ENCODE data around the gene FAN1.

The FAN1 gene

DNA sequence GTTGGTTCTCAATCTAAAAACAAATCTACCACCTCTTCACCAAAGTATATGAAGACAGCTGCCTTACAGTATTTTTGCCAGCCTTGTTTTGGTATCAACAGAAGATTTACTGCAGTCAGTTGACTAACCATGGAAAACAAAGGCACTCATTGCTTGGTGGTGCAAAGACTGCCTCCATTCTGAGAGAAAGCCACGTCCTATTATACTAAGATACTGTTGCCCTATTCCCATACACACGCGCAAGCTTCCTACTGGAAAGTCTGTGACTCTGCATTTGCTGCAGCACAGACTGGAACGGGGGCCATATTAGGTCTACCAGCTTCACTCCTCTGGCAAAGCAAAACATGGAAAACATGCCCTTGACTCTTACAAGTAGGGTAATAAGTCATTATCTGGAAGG is 69.7 kb downstream of the FAN1 start:
- Histone ChIP-seq H3K9ac (ENCODE audit: low read length) (no peak overlapping the region), H3K27ac (ENCODE audit: low read depth, low read length) (no peak overlapping the region), H3K4me1 (ENCODE audit: control insufficient read depth, insufficient read depth, low read length) (no peaks in the 10 kb centered on the region), H3K4me3 (ENCODE audit: low read length) (no peak overlapping the region), H3K27me3 (ENCODE audit: control insufficient read depth, insufficient read depth, low read length) (no peaks in the 10 kb centered on the region), H3K36me3 (ENCODE audit: control insufficient read depth, insufficient read depth, low read length) (peaks cover 2% of the 10 kb centered on the region)

GRCh38 chr15:30974112-30974511 is 70.4 kb downstream of the FAN1 start:
- peaks cover 2% of the 10 kb centered on the region for H3K36me3 ChIP-seq (ENCODE audit: control insufficient read depth, insufficient read depth, low read length)
- H3K27me3 ChIP-seq (ENCODE audit: control insufficient read depth, insufficient read depth, low read length) = no peaks in the 10 kb centered on the region
- no peak overlapping the region for H3K4me3 ChIP-seq (ENCODE audit: low read length)
- no peaks in the 10 kb centered on the region for H3K4me1 ChIP-seq (ENCODE audit: control insufficient read depth, insufficient read depth, low read length)
- H3K27ac ChIP-seq (ENCODE audit: low read depth, low read length) = no peak overlapping the region
- H3K9ac ChIP-seq (ENCODE audit: low read length) = no peak overlapping the region

DNA sequence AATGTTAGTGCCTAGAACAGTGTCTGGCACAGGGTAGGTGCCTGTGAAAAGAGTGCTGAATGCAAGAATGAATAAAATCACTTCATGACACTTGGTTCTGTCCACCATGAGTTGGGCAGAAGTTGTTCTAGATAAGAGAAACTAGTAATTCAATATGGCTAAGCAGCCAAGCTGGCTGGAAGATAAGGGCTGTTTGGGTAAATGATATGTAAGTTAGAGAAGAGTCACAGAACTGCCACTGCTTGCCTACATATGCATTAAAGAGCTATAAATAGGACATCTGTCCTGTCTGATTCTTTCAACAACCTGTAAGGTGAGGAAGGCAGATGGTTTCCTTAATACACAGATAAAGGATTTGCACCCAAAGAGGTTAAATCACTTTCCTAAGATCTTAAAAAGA is 74.6 kb downstream of the FAN1 start:
- Histone ChIP-seq H3K4me3 (ENCODE audit: low read length) (no peak overlapping the region), H3K4me1 (ENCODE audit: control insufficient read depth, insufficient read depth, low read length) (no peaks in the 10 kb centered on the region), H3K9ac (ENCODE audit: low read length) (no peak overlapping the region), H3K36me3 (ENCODE audit: control insufficient read depth, insufficient read depth, low read length) (no peaks in the 10 kb centered on the region), H3K27ac (ENCODE audit: low read depth, low read length) (no peak overlapping the region), H3K27me3 (ENCODE audit: control insufficient read depth, insufficient read depth, low read length) (no peaks in the 10 kb centered on the region)

DNA sequence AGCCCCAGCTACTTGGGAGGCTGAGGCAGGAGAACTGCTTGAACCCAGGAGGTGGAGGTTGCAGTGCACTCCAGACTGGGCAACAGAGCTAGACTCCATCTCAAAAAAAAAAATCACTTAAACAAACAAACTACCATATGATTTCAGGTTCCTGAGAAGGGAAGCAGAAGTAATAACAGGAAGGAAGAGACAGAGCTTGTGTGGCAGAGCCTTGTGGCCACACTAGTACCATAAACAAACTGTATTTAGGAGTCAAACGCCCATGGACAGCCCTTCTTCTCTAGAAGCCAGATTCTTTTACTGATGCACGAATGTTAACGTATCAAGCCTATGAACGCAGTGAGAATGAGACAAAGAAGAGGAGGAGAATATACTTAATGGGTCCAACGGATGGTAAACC is 75.7 kb downstream of the FAN1 start:
- Histone ChIP-seq H3K27ac (ENCODE audit: low read depth, low read length) (no peak overlapping the region), H3K36me3 (ENCODE audit: control insufficient read depth, insufficient read depth, low read length) (no peaks in the 10 kb centered on the region), H3K27me3 (ENCODE audit: control insufficient read depth, insufficient read depth, low read length) (no peaks in the 10 kb centered on the region), H3K9ac (ENCODE audit: low read length) (no peak overlapping the region), H3K4me3 (ENCODE audit: low read length) (no peak overlapping the region), H3K4me1 (ENCODE audit: control insufficient read depth, insufficient read depth, low read length) (no peaks in the 10 kb centered on the region)

GRCh38 chr15:30984118-30984517 is 80.4 kb downstream of the FAN1 start:
- H3K36me3 ChIP-seq (ENCODE audit: control insufficient read depth, insufficient read depth, low read length) = peaks cover 5% of the 10 kb centered on the region
- H3K4me1 ChIP-seq (ENCODE audit: control insufficient read depth, insufficient read depth, low read length) = peaks cover 6% of the 10 kb centered on the region
- H3K4me3 ChIP-seq (ENCODE audit: low read length) = no peak overlapping the region
- H3K9ac ChIP-seq (ENCODE audit: low read length) = no peak overlapping the region
- H3K27ac ChIP-seq (ENCODE audit: low read depth, low read length) = no peak overlapping the region
- no peaks in the 10 kb centered on the region for H3K27me3 ChIP-seq (ENCODE audit: control insufficient read depth, insufficient read depth, low read length)

DNA sequence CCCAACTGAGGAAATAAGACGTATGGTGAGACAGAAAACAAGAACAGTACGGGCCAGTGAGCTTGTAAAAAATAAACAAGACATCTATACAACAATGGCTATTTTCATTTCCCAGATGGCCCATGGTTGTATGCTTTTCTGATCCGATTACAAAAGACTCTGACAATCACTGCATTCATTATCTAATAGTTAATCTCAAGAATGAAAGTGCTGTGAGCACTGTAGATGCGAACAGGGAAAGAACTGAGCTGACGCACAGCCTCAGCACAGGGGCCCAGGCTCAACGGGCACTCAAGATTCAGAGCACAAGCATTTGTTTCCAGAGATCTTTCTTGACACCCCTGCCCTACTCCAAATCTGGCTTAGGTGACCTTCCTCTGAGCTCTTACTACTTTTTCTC is 80.8 kb downstream of the FAN1 start:
- no peak overlapping the region for H3K9ac ChIP-seq (ENCODE audit: low read length)
- H3K36me3 ChIP-seq (ENCODE audit: control insufficient read depth, insufficient read depth, low read length) = peaks cover 5% of the 10 kb centered on the region
- H3K4me3 ChIP-seq (ENCODE audit: low read length) = no peak overlapping the region
- peak overlapping the region; percentile 2 for H3K27ac ChIP-seq (ENCODE audit: low read depth, low read length)
- no peaks in the 10 kb centered on the region for H3K27me3 ChIP-seq (ENCODE audit: control insufficient read depth, insufficient read depth, low read length)
- H3K4me1 ChIP-seq (ENCODE audit: control insufficient read depth, insufficient read depth, low read length) = peaks cover 6% of the 10 kb centered on the region

DNA sequence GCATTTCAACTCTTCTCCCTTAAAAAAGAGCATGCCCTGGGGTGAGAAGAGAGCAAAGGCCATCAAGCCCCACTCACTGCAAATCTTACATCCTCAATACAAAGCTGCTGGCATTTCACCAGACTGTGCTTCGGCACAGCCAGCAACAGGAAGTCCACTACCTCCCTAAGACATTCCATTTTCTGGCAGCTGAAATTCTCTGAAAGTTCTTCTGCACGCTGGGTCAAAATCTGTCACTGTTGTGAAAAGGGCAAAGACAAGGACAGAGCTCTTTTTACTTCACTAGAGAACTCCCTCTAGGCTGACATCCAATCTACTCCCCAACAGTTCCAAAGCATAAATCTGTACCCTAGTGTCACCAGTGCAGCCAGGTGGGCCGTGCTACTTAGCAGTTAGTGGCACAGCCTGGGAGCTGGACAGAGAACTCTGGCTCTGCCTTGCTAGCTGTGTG is 81.4 kb downstream of the FAN1 start:
- no peak overlapping the region for H3K9ac ChIP-seq (ENCODE audit: low read length)

DNA sequence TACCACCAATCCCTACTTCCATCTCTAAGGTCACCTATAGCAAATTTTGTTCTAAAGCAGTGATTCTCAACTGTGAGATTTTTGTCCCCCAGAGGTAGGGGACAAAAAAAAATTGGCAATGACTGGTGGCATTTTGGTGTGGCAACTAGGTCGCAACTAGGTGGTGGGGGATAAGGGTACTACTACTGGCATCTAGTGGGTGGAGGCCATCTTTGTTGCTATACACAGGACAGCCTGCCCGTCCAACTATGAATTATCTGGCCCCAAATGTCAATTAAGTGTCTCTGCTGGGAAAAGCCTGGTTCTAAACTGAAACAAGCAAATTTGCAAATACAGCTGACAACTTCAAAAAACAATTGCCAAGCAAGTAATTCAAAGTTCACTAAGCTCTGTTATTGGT is 86.3 kb downstream of the FAN1 start:
- Histone ChIP-seq H3K36me3 (ENCODE audit: control insufficient read depth, insufficient read depth, low read length) (peaks cover 5% of the 10 kb centered on the region), H3K27ac (ENCODE audit: low read depth, low read length) (no peak overlapping the region), H3K4me3 (ENCODE audit: low read length) (peak overlapping the region; percentile 91), H3K27me3 (ENCODE audit: control insufficient read depth, insufficient read depth, low read length) (no peaks in the 10 kb centered on the region), H3K9ac (ENCODE audit: low read length) (no peak overlapping the region), H3K4me1 (ENCODE audit: control insufficient read depth, insufficient read depth, low read length) (peaks cover 14% of the 10 kb centered on the region)

More for the DNA sequence above, 81.4 kb downstream of the FAN1 start:
- H3K27ac ChIP-seq (ENCODE audit: low read depth, low read length) = peak overlapping the region; percentile 2
- H3K36me3 ChIP-seq (ENCODE audit: control insufficient read depth, insufficient read depth, low read length) = peaks cover 5% of the 10 kb centered on the region
- H3K4me3 ChIP-seq (ENCODE audit: low read length) = no peak overlapping the region
- H3K4me1 ChIP-seq (ENCODE audit: control insufficient read depth, insufficient read depth, low read length) = peaks cover 9% of the 10 kb centered on the region
- no peaks in the 10 kb centered on the region for H3K27me3 ChIP-seq (ENCODE audit: control insufficient read depth, insufficient read depth, low read length)

GRCh38 chr15:30990446-30991254 is 86.9 kb downstream of the FAN1 start:
- H3K4me3 ChIP-seq (ENCODE audit: low read length) = peak overlapping the region; percentile 91
- H3K9ac ChIP-seq (ENCODE audit: low read length) = peak overlapping the region; percentile 88
- peak overlapping the region; percentile 88 for H3K27ac ChIP-seq (ENCODE audit: low read depth, low read length)
- H3K27me3 ChIP-seq (ENCODE audit: control insufficient read depth, insufficient read depth, low read length) = no peaks in the 10 kb centered on the region
- peaks cover 9% of the 10 kb centered on the region for H3K4me1 ChIP-seq (ENCODE audit: control insufficient read depth, insufficient read depth, low read length)
- peaks cover 3% of the 10 kb centered on the region for H3K36me3 ChIP-seq (ENCODE audit: control insufficient read depth, insufficient read depth, low read length)

GRCh38 chr15:30991255-30992235 is 87.8 kb downstream of the FAN1 start, which contains the start of gene MTMR10:
MTMR10 (minus strand) TSS chr15:30991628; CDS start chr15:30991506, 122 bp downstream.
- peaks cover 8% of the 10 kb centered on the region for H3K4me1 ChIP-seq (ENCODE audit: control insufficient read depth, insufficient read depth, low read length)
- peak within 1 kb of the TSS; percentile 88 for H3K9ac ChIP-seq (ENCODE audit: low read length)
- no peaks in the 10 kb centered on the region for H3K27me3 ChIP-seq (ENCODE audit: control insufficient read depth, insufficient read depth, low read length)
- H3K4me3 ChIP-seq (ENCODE audit: low read length) = peak within 1 kb of the TSS; percentile 91
- H3K36me3 ChIP-seq (ENCODE audit: control insufficient read depth, insufficient read depth, low read length) = no peaks in the 10 kb centered on the region
- peak within 1 kb of the TSS; percentile 88 for H3K27ac ChIP-seq (ENCODE audit: low read depth, low read length)

- Histone ChIP-seq H3K27me3 (ENCODE audit: control insufficient read depth, insufficient read depth, low read length) (no peaks in the 10 kb centered on the region), H3K36me3 (ENCODE audit: control insufficient read depth, insufficient read depth, low read length) (no peaks in the 10 kb centered on the region), H3K9ac (ENCODE audit: low read length) (peak overlapping the region; percentile 84), H3K4me3 (ENCODE audit: low read length) (peak overlapping the region; percentile 91), H3K4me1 (ENCODE audit: control insufficient read depth, insufficient read depth, low read length) (peaks cover 8% of the 10 kb centered on the region), H3K27ac (ENCODE audit: low read depth, low read length) (peak overlapping the region; percentile 88)
Observed at GRCh38 chr15:30992249-30992864, 88.6 kb downstream of the FAN1 start.

Data from rectal smooth muscle tissue (tissue), 1 donor.